ENCODE results near the gene PRPF39. TPM values are rescaled to one million over a fixed set of nuclear protein-coding genes. Genes with fewer than 3 reads are reported as not detected.

The PRPF39 gene
- polyA plus RNA-seq, 3 donors, result 3.3 to 26.1 (median 5.4) TPM

- no peak overlapping the region for H3K27ac ChIP-seq (ENCODE audit: low read depth in 1 of 2, low read length in 2 of 2)
- no peak overlapping the region for H3K4me3 ChIP-seq (replicated peaks in 1 of 3; ENCODE audit: low read depth in 2 of 3, low read length in 3 of 3)
- peaks cover 25 to 34% of the 10 kb centered on the region in 2 donors for H3K36me3 Mint-ChIP-seq
- H3K4me1 Mint-ChIP-seq, result peaks cover 11% of the 10 kb centered on the region
- H4K20me1 ChIP-seq (ENCODE audit: insufficient read depth, low read length), result peaks cover 45% of the 10 kb centered on the region
- no peaks in the 10 kb centered on the region for H3K4me1 ChIP-seq (ENCODE audit: control insufficient read depth in 1 of 2, insufficient read depth in 2 of 2, low read length in 2 of 2)
- no peak for TF ChIP-seq CTCF (IDR thresholded peaks at IDR 0.05)
- no peaks in the 10 kb centered on the region for H3K27me3 ChIP-seq (ENCODE audit: control insufficient read depth in 2 of 2, insufficient read depth in 2 of 2, low read length in 2 of 2)
- no peaks in the 10 kb centered on the region for H3K9me3 Mint-ChIP-seq
- H2AFZ ChIP-seq (ENCODE audit: insufficient read depth, low read depth, low read length, poor library complexity, severe bottlenecking), result no peak overlapping the region
- H3K9me3 ChIP-seq (replicated peaks in 1 of 2; ENCODE audit: control insufficient read depth in 1 of 2, insufficient read depth in 1 of 2, low read length in 2 of 2), result no peaks in the 10 kb centered on the region
- H3K4me2 ChIP-seq (replicated peaks; ENCODE audit: extremely low read depth, low read length, poor library complexity, severe bottlenecking), result no peak overlapping the region
- H3K36me3 ChIP-seq (replicated peaks in 1 of 2; ENCODE audit: control insufficient read depth in 1 of 2, insufficient read depth in 2 of 2, low read length in 2 of 2), result peaks cover 14 to 26% of the 10 kb centered on the region in 2 donors
- DNase-seq, result no peak
- H3K27me3 Mint-ChIP-seq (ENCODE audit: low read depth in 3 of 3), result no peaks in the 10 kb centered on the region
- H3K9ac ChIP-seq (ENCODE audit: insufficient read depth, low read length, poor library complexity, severe bottlenecking), result no peak overlapping the region
- no peak overlapping the region for H3K27ac Mint-ChIP-seq
- no peak overlapping the region for H3K4me3 Mint-ChIP-seq
- WGBS (ENCODE audit: insufficient coverage), result no CpG with 5 or more reads among the region's 2 CpGs
- H3K79me2 ChIP-seq (ENCODE audit: insufficient read depth, low read length), result peaks cover 80% of the 10 kb centered on the region
- intact Hi-C loops (cut with micrococcal nuclease), result no loop called here
Measured at GRCh38 chr14:45091710-45092109, 7.8 kb downstream of the PRPF39 start.

GRCh38 chr14:45094275-45094674, 10.4 kb downstream of the PRPF39 start:
- intact Hi-C loops (cut with micrococcal nuclease), result no loop called here
- no peak for DNase-seq
- no peak overlapping the region for H3K4me3 ChIP-seq (replicated peaks in 1 of 3; ENCODE audit: low read depth in 2 of 3, low read length in 3 of 3)
- Mint-ChIP-seq H3K4me3 (no peak overlapping the region), H3K27me3 (ENCODE audit: low read depth in 3 of 3) (no peaks in the 10 kb centered on the region), H3K27ac (no peak overlapping the region), H3K4me1 (no peaks in the 10 kb centered on the region), H3K36me3 (peaks cover 42 to 50% of the 10 kb centered on the region in 2 donors), H3K9me3 (no peaks in the 10 kb centered on the region)
- H2AFZ ChIP-seq (ENCODE audit: insufficient read depth, low read depth, low read length, poor library complexity, severe bottlenecking), result no peak overlapping the region
- 80% methylated on average over 1 of the region's 2 CpGs for WGBS (ENCODE audit: insufficient coverage)
- H3K9me3 ChIP-seq (replicated peaks in 1 of 2; ENCODE audit: control insufficient read depth in 1 of 2, insufficient read depth in 1 of 2, low read length in 2 of 2), result no peaks in the 10 kb centered on the region
- no peaks in the 10 kb centered on the region for H3K27me3 ChIP-seq (ENCODE audit: control insufficient read depth in 2 of 2, insufficient read depth in 2 of 2, low read length in 2 of 2)
- no peaks in the 10 kb centered on the region for H3K4me1 ChIP-seq (ENCODE audit: control insufficient read depth in 1 of 2, insufficient read depth in 2 of 2, low read length in 2 of 2)
- TF ChIP-seq CTCF (IDR thresholded peaks at IDR 0.05), result no peak
- no peak overlapping the region for H3K27ac ChIP-seq (ENCODE audit: low read depth in 1 of 2, low read length in 2 of 2)
- no peak overlapping the region for H3K9ac ChIP-seq (ENCODE audit: insufficient read depth, low read length, poor library complexity, severe bottlenecking)
- H3K36me3 ChIP-seq (replicated peaks in 1 of 2; ENCODE audit: control insufficient read depth in 1 of 2, insufficient read depth in 2 of 2, low read length in 2 of 2), result peaks cover 37 to 52% of the 10 kb centered on the region in 2 donors
- H4K20me1 ChIP-seq (ENCODE audit: insufficient read depth, low read length), result peaks cover 24% of the 10 kb centered on the region
- H3K79me2 ChIP-seq (ENCODE audit: insufficient read depth, low read length), result peaks cover 55% of the 10 kb centered on the region
- H3K4me2 ChIP-seq (replicated peaks; ENCODE audit: extremely low read depth, low read length, poor library complexity, severe bottlenecking), result no peak overlapping the region

All from CD14-positive monocyte (primary cell).